HEK293 (cell line): ENCODE results near the gene ZNF219.

Experiments used
- BCL11B ChIP-seq: fragments of 450-650 bp; formaldehyde crosslinking; IDR thresholded peaks from 2 replicates; pipeline ENCODE4 v1.5.1; 2016; ENCODE audit warnings: low read depth, missing biosample characterization, missing genetic modification characterization
- EGR2 ChIP-seq: fragments of 450-650 bp; formaldehyde crosslinking; IDR thresholded peaks from 2 replicates; pipeline ENCODE4 v1.5.1; 2016; ENCODE audit warnings: low read depth, missing biosample characterization, missing genetic modification characterization
- GLIS2 ChIP-seq: fragments of 450-650 bp; formaldehyde crosslinking; IDR thresholded peaks from 2 replicates; pipeline ENCODE4 v1.5.1; 2016; ENCODE audit warnings: missing biosample characterization, missing genetic modification characterization
- MZF1 ChIP-seq: fragments of 450-650 bp; formaldehyde crosslinking; IDR thresholded peaks from 2 replicates; pipeline ENCODE4 v1.5.1; 2017; ENCODE audit warnings: missing biosample characterization, missing genetic modification characterization, borderline replicate concordance
- SCRT1 ChIP-seq: fragments of 450-650 bp; formaldehyde crosslinking; IDR thresholded peaks from 2 replicates; pipeline ENCODE4 v1.5.1; 2016; ENCODE audit warnings: missing biosample characterization, missing genetic modification characterization, borderline replicate concordance
- SP3 ChIP-seq: fragments of 450-650 bp; formaldehyde crosslinking; IDR thresholded peaks from 2 replicates; pipeline ENCODE4 v1.5.1; 2016; ENCODE audit warnings: missing biosample characterization, missing genetic modification characterization
- SP7 ChIP-seq: fragments of 450-650 bp; formaldehyde crosslinking; IDR thresholded peaks from 2 replicates; pipeline ENCODE4 v1.5.1; 2016; ENCODE audit warnings: missing biosample characterization, missing genetic modification characterization
- WT1 ChIP-seq: fragments of 450-650 bp; formaldehyde crosslinking; IDR thresholded peaks from 2 replicates; pipeline ENCODE4 v1.5.1; 2016; ENCODE audit warnings: missing biosample characterization, missing genetic modification characterization
- ZBTB21 ChIP-seq: fragments of 450-650 bp; formaldehyde crosslinking; IDR thresholded peaks from 2 replicates; pipeline ENCODE4 v1.5.1; 2017; ENCODE audit warnings: missing biosample characterization, missing genetic modification characterization
- ZBTB44 ChIP-seq: fragments of 450-650 bp; IDR thresholded peaks from 2 replicates; pipeline ENCODE4 v1.5.1; 2018; ENCODE audit warnings: missing biosample characterization, mild to moderate bottlenecking, missing genetic modification characterization
- ZBTB7A ChIP-seq: fragments of 450-650 bp; formaldehyde crosslinking; IDR thresholded peaks from 2 replicates; pipeline ENCODE4 v1.5.1; 2016; ENCODE audit warnings: low read depth, missing biosample characterization, missing genetic modification characterization
- ZFHX2 ChIP-seq: fragments of 450-650 bp; formaldehyde crosslinking; conservative IDR thresholded peaks from 2 replicates; pipeline ENCODE4 v1.5.1; 2016; ENCODE audit warnings: missing biosample characterization, missing genetic modification characterization
- ZFP69B ChIP-seq: fragments of 450-650 bp; formaldehyde crosslinking; IDR thresholded peaks from 2 replicates; pipeline ENCODE4 v1.5.1; 2016; ENCODE audit warnings: missing biosample characterization, missing genetic modification characterization
- ZIC2 ChIP-seq: fragments of 450-650 bp; formaldehyde crosslinking; IDR thresholded peaks from 2 replicates; pipeline ENCODE4 v1.5.1; 2016; ENCODE audit warnings: missing biosample characterization, missing genetic modification characterization
- ZNF133 ChIP-seq: fragments of 450-650 bp; formaldehyde crosslinking; IDR thresholded peaks from 2 replicates; pipeline ENCODE4 v1.5.1; 2016; ENCODE audit warnings: missing biosample characterization, missing genetic modification characterization
- ZNF138 ChIP-seq: fragments of 450-650 bp; formaldehyde crosslinking; IDR thresholded peaks from 2 replicates; pipeline ENCODE4 v1.5.1; 2016; ENCODE audit warnings: missing biosample characterization, missing genetic modification characterization, borderline replicate concordance
- ZNF174 ChIP-seq: fragments of 450-650 bp; formaldehyde crosslinking; IDR thresholded peaks from 2 replicates; pipeline ENCODE4 v1.5.0; 2017; ENCODE audit warnings: missing biosample characterization, mild to moderate bottlenecking, missing genetic modification characterization
- ZNF175 ChIP-seq: fragments of 450-650 bp; formaldehyde crosslinking; IDR thresholded peaks from 2 replicates; pipeline ENCODE4 v1.5.1; 2016; ENCODE audit warnings: missing biosample characterization, missing genetic modification characterization
- ZNF19 ChIP-seq: fragments of 450-650 bp; formaldehyde crosslinking; IDR thresholded peaks from 2 replicates; pipeline ENCODE4; 2016; ENCODE audit warnings: missing biosample characterization, missing genetic modification characterization, low read depth
- ZNF211 ChIP-seq: fragments of 450-650 bp; formaldehyde crosslinking; IDR thresholded peaks from 2 replicates; pipeline ENCODE4 v1.5.1; 2016; ENCODE audit warnings: low read depth, missing biosample characterization, missing genetic modification characterization
- ZNF248 ChIP-seq: fragments of 450-650 bp; formaldehyde crosslinking; IDR thresholded peaks from 2 replicates; pipeline ENCODE4 v1.5.1; 2017; ENCODE audit warnings: missing biosample characterization, missing genetic modification characterization
- ZNF335 ChIP-seq: fragments of 450-650 bp; formaldehyde crosslinking; conservative IDR thresholded peaks from 2 replicates; pipeline ENCODE4 v1.5.1; 2016; ENCODE audit warnings: missing biosample characterization, missing genetic modification characterization
- ZNF341 ChIP-seq: fragments of 450-650 bp; formaldehyde crosslinking; IDR thresholded peaks from 2 replicates; pipeline ENCODE4; 2016; ENCODE audit warnings: low read depth, missing biosample characterization, missing genetic modification characterization
- ZNF510 ChIP-seq: fragments of 450-650 bp; formaldehyde crosslinking; IDR thresholded peaks from 2 replicates; pipeline ENCODE4 v1.5.1; 2018; ENCODE audit warnings: mild to moderate bottlenecking, missing genetic modification characterization, missing biosample characterization; ENCODE audit not compliant: insufficient replicate concordance
- ZNF521 ChIP-seq: fragments of 450-650 bp; formaldehyde crosslinking; IDR thresholded peaks from 2 replicates; pipeline ENCODE4 v1.5.1; 2017; ENCODE audit warnings: missing biosample characterization, mild to moderate bottlenecking, missing genetic modification characterization
- ZNF629 ChIP-seq: fragments of 450-650 bp; formaldehyde crosslinking; IDR thresholded peaks from 2 replicates; pipeline ENCODE4 v1.5.1; 2017; ENCODE audit warnings: missing biosample characterization, missing genetic modification characterization
- ZNF654 ChIP-seq: fragments of 450-650 bp; formaldehyde crosslinking; IDR thresholded peaks from 2 replicates; pipeline ENCODE4 v1.5.1; 2016; ENCODE audit warnings: low read depth, missing biosample characterization, missing genetic modification characterization
- ZNF747 ChIP-seq: fragments of 450-650 bp; formaldehyde crosslinking; IDR thresholded peaks from 2 replicates; pipeline ENCODE4 v1.5.1; 2016; ENCODE audit warnings: missing biosample characterization, missing genetic modification characterization
- ZNF777 ChIP-seq: fragments of 450-650 bp; formaldehyde crosslinking; IDR thresholded peaks from 2 replicates; pipeline ENCODE4 v1.5.1; 2017; ENCODE audit warnings: missing biosample characterization, missing genetic modification characterization, borderline replicate concordance
- ZNF792 ChIP-seq: fragments of 450-650 bp; formaldehyde crosslinking; IDR thresholded peaks from 2 replicates; pipeline ENCODE4 v1.5.1; 2016; ENCODE audit warnings: missing biosample characterization, missing genetic modification characterization
- ZNF830 ChIP-seq: fragments of 450-650 bp; IDR thresholded peaks from 2 replicates; pipeline ENCODE4 v1.5.0; 2018; ENCODE audit warnings: missing biosample characterization, missing genetic modification characterization, low read depth, mild to moderate bottlenecking, moderate library complexity
- TF ChIP-seq, protein P1 (sequence below): fragments of 450-650 bp; formaldehyde crosslinking; IDR thresholded peaks from 2 replicates; pipeline ENCODE4 v1.5.1; 2017; ENCODE audit warnings: missing biosample characterization, missing genetic modification characterization
- TF ChIP-seq, protein P2 (sequence below): fragments of 450-650 bp; formaldehyde crosslinking; IDR thresholded peaks from 2 replicates; pipeline ENCODE4 v1.5.1; 2016; ENCODE audit warnings: missing biosample characterization, missing genetic modification characterization
- TF ChIP-seq, protein P3 (sequence below): fragments of 450-650 bp; formaldehyde crosslinking; IDR thresholded peaks from 2 replicates; pipeline ENCODE4 v1.5.1; 2016; ENCODE audit warnings: missing biosample characterization, missing genetic modification characterization
- TF ChIP-seq, protein P4 (sequence below): fragments of 450-650 bp; formaldehyde crosslinking; IDR thresholded peaks from 2 replicates; pipeline ENCODE4 v1.5.1; 2016; ENCODE audit warnings: missing biosample characterization, missing genetic modification characterization

Gene ZNF219

DNA sequence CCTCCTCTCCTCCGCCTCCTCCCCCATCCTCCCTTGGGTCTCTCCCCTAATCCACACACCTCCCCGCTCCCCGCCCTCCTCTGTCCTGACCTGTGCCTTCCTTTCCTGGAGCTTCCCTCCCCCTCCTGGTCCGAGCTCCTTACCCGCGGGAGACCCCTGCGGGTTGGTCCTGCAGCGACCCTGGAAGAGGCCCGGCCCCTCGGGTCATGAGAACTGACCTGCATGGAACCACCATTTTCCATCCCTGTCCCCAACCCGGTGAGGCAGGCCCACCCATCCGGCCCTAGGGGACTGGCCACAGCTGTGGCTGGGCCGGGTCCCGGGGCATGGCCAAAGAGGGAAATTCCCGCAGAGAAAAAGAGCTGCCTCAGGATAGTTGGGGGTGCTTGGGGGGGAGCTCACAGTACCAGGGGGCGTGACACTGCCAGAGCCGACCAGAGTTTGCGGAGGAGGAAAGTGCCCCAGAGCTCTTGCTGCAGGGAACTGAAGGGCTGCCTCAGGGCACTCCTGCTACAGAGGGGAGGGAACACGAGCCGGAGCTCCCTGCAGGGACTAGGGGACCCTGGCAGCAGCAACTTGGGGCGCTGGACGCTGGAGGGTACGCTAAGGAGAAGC is 27.7 kb downstream of the ZNF219 start (continued):
- TF ChIP-seq ZNF341 (tag by site-specific recombination) (peak; percentile 70), ZNF174 (no peak), MZF1 (tag by site-specific recombination) (no peak), ZNF335 (peak; percentile 19), ZNF133 (tag by site-specific recombination) (no peak), ZNF792 (tag by site-specific recombination) (no peak), BCL11B (tag by site-specific recombination) (peak; percentile 75; the same call in 1 of the 2 replicates), EGR2 (tag by site-specific recombination) (peak; percentile 64; the same call in 1 of the 2 replicates), ZNF175 (tag by site-specific recombination) (no peak), ZNF521 (no peak), SP7 (tag by site-specific recombination) (no peak), SCRT1 (tag by site-specific recombination) (no peak), ZNF19 (tag by site-specific recombination) (no peak), ZNF777 (tag by site-specific recombination) (no peak), GLIS2 (peak; percentile 50), ZBTB44 (tag by site-specific recombination) (no peak), ZBTB7A (tag by site-specific recombination) (peak; percentile 73; the same call in 1 of the 2 replicates), SP3 (peak; percentile 64), ZNF747 (no peak), ZNF510 (tag by site-specific recombination) (no peak), ZBTB21 (tag by site-specific recombination) (no peak), ZFHX2 (0 out of 2 replicates have a peak, but pooled peaks have one; percentile 6), ZNF138 (tag by site-specific recombination) (no peak), ZNF654 (tag by site-specific recombination) (no peak), WT1 (tag by site-specific recombination) (peak; percentile 91), ZNF248 (tag by site-specific recombination) (no peak), ZNF629 (tag by site-specific recombination) (no peak), ZFP69B (tag by site-specific recombination) (0 out of 2 replicates have a peak, but pooled peaks have one; percentile 14), ZIC2 (tag by site-specific recombination) (peak; percentile 53), ZNF211 (tag by site-specific recombination) (no peak), ZNF830 (tag by site-specific recombination) (no peak)
- TF ChIP-seq, protein P1, sequence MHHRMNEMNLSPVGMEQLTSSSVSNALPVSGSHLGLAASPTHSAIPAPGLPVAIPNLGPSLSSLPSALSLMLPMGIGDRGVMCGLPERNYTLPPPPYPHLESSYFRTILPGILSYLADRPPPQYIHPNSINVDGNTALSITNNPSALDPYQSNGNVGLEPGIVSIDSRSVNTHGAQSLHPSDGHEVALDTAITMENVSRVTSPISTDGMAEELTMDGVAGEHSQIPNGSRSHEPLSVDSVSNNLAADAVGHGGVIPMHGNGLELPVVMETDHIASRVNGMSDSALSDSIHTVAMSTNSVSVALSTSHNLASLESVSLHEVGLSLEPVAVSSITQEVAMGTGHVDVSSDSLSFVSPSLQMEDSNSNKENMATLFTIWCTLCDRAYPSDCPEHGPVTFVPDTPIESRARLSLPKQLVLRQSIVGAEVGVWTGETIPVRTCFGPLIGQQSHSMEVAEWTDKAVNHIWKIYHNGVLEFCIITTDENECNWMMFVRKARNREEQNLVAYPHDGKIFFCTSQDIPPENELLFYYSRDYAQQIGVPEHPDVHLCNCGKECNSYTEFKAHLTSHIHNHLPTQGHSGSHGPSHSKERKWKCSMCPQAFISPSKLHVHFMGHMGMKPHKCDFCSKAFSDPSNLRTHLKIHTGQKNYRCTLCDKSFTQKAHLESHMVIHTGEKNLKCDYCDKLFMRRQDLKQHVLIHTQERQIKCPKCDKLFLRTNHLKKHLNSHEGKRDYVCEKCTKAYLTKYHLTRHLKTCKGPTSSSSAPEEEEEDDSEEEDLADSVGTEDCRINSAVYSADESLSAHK (tag by site-specific recombination): no peak
- TF ChIP-seq, protein P2, sequence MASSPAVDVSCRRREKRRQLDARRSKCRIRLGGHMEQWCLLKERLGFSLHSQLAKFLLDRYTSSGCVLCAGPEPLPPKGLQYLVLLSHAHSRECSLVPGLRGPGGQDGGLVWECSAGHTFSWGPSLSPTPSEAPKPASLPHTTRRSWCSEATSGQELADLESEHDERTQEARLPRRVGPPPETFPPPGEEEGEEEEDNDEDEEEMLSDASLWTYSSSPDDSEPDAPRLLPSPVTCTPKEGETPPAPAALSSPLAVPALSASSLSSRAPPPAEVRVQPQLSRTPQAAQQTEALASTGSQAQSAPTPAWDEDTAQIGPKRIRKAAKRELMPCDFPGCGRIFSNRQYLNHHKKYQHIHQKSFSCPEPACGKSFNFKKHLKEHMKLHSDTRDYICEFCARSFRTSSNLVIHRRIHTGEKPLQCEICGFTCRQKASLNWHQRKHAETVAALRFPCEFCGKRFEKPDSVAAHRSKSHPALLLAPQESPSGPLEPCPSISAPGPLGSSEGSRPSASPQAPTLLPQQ (tag by site-specific recombination): no peak
- TF ChIP-seq, protein P3, sequence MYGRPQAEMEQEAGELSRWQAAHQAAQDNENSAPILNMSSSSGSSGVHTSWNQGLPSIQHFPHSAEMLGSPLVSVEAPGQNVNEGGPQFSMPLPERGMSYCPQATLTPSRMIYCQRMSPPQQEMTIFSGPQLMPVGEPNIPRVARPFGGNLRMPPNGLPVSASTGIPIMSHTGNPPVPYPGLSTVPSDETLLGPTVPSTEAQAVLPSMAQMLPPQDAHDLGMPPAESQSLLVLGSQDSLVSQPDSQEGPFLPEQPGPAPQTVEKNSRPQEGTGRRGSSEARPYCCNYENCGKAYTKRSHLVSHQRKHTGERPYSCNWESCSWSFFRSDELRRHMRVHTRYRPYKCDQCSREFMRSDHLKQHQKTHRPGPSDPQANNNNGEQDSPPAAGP: peak; percentile 76
- TF ChIP-seq, protein P4, sequence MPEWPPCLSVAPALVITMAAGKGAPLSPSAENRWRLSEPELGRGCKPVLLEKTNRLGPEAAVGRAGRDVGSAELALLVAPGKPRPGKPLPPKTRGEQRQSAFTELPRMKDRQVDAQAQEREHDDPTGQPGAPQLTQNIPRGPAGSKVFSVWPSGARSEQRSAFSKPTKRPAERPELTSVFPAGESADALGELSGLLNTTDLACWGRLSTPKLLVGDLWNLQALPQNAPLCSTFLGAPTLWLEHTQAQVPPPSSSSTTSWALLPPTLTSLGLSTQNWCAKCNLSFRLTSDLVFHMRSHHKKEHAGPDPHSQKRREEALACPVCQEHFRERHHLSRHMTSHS (tag by site-specific recombination): no peak
